Ishikawa (cell line): ENCODE data around the gene PLAGL2.

Source experiments
- CEBPB ChIP-seq: IDR thresholded peaks from 2 replicates; pipeline ENCODE4 v1.6.1; 2012
- CREB1 ChIP-seq: IDR thresholded peaks from 2 replicates; pipeline ENCODE4 v1.6.1; 2012; ENCODE audit warnings: low read depth
- EGR1 ChIP-seq: IDR thresholded peaks from 2 replicates; pipeline ENCODE4 v1.6.1; 2012
- EP300 ChIP-seq: IDR thresholded peaks from 2 replicates; pipeline ENCODE4 v1.6.1; 2012; ENCODE audit warnings: borderline replicate concordance
- FOXM1 ChIP-seq: IDR thresholded peaks from 2 replicates; pipeline ENCODE4 v1.6.1; 2012; ENCODE audit warnings: low read depth, borderline replicate concordance
- NFIC ChIP-seq: IDR thresholded peaks from 2 replicates; pipeline ENCODE4 v1.6.1; 2012
- RAD21 ChIP-seq: IDR thresholded peaks from 2 replicates; pipeline ENCODE4 v1.6.1; 2012; ENCODE audit warnings: low read depth
- TAF1 ChIP-seq: IDR thresholded peaks from 2 replicates; pipeline ENCODE4 v1.6.1; 2012; ENCODE audit warnings: low read depth, mild to moderate bottlenecking
- TCF12 ChIP-seq: IDR thresholded peaks from 2 replicates; pipeline ENCODE4 v1.6.1; 2012; ENCODE audit warnings: low read depth
- TEAD4 ChIP-seq: IDR thresholded peaks from 2 replicates; pipeline ENCODE4 v1.6.1; 2012
- YY1 ChIP-seq: IDR thresholded peaks from 2 replicates; pipeline ENCODE4 v1.6.1; 2012; ENCODE audit warnings: low read depth
- ZBTB7A ChIP-seq: IDR thresholded peaks from 2 replicates; pipeline ENCODE4 v1.6.1; 2012; ENCODE audit warnings: low read depth
- TF ChIP-seq, protein P1 (sequence below): IDR thresholded peaks from 2 replicates; pipeline ENCODE4 v1.6.1; 2012; ENCODE audit warnings: low read depth, mild to moderate bottlenecking
- TF ChIP-seq, protein P2 (sequence below): IDR thresholded peaks from 2 replicates; pipeline ENCODE4 v1.6.1; 2012
- TF ChIP-seq, protein P3 (sequence below): IDR thresholded peaks from 2 replicates; pipeline ENCODE4 v1.6.1; 2012

PLAGL2 gene

DNA sequence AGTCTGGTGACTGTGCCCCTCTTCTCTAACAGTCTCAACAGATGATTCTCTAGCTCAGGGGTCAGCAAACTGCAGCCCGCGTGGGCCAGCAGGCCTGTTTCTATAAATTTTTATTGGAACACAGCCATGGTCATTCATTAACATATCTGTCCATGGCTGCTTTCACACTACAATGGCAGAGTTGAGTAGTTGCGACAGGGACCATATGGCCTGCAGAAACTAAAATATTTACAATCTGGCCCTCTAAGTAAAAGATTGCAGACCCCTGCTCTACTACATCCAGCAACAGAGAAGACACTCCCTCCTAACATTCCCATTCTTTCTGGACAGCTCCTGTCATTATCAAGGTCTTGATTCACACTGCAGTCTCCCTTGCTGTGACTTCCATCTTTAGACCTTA lies 45.2 kb downstream of the PLAGL2 start:
- TF ChIP-seq FOXM1, result no peak
- no peak for TF ChIP-seq CEBPB
- no peak for TF ChIP-seq TEAD4
- TF ChIP-seq, protein P1, sequence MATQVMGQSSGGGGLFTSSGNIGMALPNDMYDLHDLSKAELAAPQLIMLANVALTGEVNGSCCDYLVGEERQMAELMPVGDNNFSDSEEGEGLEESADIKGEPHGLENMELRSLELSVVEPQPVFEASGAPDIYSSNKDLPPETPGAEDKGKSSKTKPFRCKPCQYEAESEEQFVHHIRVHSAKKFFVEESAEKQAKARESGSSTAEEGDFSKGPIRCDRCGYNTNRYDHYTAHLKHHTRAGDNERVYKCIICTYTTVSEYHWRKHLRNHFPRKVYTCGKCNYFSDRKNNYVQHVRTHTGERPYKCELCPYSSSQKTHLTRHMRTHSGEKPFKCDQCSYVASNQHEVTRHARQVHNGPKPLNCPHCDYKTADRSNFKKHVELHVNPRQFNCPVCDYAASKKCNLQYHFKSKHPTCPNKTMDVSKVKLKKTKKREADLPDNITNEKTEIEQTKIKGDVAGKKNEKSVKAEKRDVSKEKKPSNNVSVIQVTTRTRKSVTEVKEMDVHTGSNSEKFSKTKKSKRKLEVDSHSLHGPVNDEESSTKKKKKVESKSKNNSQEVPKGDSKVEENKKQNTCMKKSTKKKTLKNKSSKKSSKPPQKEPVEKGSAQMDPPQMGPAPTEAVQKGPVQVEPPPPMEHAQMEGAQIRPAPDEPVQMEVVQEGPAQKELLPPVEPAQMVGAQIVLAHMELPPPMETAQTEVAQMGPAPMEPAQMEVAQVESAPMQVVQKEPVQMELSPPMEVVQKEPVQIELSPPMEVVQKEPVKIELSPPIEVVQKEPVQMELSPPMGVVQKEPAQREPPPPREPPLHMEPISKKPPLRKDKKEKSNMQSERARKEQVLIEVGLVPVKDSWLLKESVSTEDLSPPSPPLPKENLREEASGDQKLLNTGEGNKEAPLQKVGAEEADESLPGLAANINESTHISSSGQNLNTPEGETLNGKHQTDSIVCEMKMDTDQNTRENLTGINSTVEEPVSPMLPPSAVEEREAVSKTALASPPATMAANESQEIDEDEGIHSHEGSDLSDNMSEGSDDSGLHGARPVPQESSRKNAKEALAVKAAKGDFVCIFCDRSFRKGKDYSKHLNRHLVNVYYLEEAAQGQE, result no peak
- TF ChIP-seq, protein P2, sequence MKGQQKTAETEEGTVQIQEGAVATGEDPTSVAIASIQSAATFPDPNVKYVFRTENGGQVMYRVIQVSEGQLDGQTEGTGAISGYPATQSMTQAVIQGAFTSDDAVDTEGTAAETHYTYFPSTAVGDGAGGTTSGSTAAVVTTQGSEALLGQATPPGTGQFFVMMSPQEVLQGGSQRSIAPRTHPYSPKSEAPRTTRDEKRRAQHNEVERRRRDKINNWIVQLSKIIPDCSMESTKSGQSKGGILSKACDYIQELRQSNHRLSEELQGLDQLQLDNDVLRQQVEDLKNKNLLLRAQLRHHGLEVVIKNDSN, result no peak
- TF ChIP-seq TAF1, result no peak
- TF ChIP-seq EP300, result no peak
- TF ChIP-seq ZBTB7A, result no peak
- TF ChIP-seq, protein P3, sequence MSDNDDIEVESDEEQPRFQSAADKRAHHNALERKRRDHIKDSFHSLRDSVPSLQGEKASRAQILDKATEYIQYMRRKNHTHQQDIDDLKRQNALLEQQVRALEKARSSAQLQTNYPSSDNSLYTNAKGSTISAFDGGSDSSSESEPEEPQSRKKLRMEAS, result no peak
- TF ChIP-seq RAD21, result no peak
- TF ChIP-seq TCF12, result no peak
- no peak for TF ChIP-seq CREB1
- no peak for TF ChIP-seq YY1
- TF ChIP-seq EGR1, result no peak
- no peak for TF ChIP-seq NFIC

DNA sequence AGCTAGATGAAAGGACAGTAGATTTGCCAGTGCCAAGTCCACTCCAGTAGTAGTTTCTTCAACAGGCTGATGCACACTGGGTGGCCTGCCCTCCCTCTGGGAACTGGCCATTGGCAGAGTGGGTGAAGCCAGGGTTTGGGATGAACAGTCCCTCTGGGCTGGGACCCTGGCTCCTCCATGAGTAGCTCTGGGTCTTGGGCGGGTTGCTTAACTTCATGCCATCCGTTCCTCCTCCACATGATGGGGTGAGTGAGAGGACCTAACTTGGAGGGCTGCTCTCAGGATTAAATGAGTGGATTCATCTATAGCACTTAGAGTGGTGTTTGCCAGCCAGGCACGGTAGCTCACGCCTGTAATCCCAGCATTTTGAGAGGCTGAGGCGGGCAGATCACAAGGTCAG lies 47.2 kb downstream of the PLAGL2 start:
- TF ChIP-seq, protein P3, result no peak
- TF ChIP-seq TCF12 (no peak), ZBTB7A (no peak), EGR1 (no peak), NFIC (no peak), TAF1 (no peak), EP300 (no peak), FOXM1 (no peak), RAD21 (no peak), TEAD4 (no peak), CREB1 (no peak), CEBPB (no peak), YY1 (no peak)
- TF ChIP-seq, protein P2, result no peak
- TF ChIP-seq, protein P1, result no peak

DNA sequence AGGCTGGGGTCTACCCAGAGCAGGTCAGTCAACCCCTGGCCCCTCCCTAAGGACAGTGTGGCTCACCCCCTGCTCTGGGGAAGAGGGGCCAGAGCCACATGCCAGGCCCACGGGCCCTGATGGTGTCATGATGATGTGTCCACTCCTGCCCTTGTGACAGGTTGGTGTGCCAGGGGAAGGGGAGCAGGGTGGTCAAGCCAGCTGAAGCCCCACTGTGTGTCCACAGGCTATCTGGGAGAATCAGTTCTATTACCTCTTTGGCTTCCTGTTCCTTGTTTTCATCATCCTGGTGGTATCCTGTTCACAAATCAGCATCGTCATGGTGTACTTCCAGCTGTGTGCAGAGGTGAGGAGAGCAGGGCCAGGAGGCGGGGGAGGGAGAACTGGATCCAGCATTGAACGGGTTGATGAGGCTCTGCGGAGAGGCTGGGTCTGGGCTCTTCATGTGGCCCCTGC lies 47.7 kb downstream of the PLAGL2 start:
- TF ChIP-seq EP300, result no peak
- TF ChIP-seq, protein P3, result no peak
- TF ChIP-seq, protein P2, result no peak

DNA sequence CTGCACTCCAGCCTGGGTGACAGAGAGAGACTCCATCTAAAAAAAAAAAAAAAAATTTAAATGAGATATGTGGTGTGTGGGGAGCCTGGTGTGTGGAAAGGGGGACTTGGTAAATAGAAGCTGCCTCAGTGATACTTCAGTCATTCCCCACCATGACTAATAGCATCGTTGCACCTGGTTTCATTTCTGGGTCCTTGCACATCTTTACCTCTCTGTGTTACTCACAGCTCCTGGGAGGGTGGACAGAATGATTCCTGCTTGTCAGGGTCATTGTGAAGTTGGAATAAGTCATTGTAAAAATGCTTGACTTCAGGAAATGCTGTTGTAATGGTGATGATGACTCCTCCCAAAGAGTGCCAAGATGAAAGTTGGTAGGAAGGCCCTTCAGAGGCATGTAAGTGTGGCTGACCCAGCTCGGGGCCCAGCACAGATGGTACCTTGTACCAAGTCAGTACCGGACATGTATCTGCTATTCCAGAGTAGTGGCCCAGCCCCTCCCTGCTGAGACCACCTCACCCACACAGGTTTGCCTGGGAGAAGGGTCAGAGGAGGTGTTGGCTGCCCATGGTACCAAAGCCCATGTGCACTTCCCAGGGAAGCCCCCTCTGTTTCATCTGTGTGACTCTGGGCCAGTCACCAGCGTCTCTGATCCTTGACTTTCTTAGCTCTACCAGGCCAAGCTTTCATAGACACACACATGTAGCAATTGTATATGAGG lies 48.4 kb downstream of the PLAGL2 start:
- TF ChIP-seq, protein P2, result no peak
- TF ChIP-seq FOXM1 (no peak), EP300 (no peak), TAF1 (no peak), NFIC (no peak), EGR1 (no peak), TCF12 (no peak), RAD21 (no peak), CEBPB (no peak), ZBTB7A (no peak), CREB1 (no peak), YY1 (no peak), TEAD4 (no peak)
- TF ChIP-seq, protein P3, result no peak
- TF ChIP-seq, protein P1, result no peak
